Measurements from ENCODE around the gene LRRC14B.

GRCh38 chr5:179401-179800 lies 11.9 kb upstream of the LRRC14B start:
- TF ChIP-seq, protein P1, sequence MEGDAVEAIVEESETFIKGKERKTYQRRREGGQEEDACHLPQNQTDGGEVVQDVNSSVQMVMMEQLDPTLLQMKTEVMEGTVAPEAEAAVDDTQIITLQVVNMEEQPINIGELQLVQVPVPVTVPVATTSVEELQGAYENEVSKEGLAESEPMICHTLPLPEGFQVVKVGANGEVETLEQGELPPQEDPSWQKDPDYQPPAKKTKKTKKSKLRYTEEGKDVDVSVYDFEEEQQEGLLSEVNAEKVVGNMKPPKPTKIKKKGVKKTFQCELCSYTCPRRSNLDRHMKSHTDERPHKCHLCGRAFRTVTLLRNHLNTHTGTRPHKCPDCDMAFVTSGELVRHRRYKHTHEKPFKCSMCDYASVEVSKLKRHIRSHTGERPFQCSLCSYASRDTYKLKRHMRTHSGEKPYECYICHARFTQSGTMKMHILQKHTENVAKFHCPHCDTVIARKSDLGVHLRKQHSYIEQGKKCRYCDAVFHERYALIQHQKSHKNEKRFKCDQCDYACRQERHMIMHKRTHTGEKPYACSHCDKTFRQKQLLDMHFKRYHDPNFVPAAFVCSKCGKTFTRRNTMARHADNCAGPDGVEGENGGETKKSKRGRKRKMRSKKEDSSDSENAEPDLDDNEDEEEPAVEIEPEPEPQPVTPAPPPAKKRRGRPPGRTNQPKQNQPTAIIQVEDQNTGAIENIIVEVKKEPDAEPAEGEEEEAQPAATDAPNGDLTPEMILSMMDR (IDR thresholded peaks at IDR 0.05): no peak
- TF ChIP-seq POLR2A (IDR thresholded peaks at IDR 0.05): no peak

All from Peyer's patch (tissue), 4 donors.